Measurements from ENCODE around the gene TNFAIP8. TPM values are rescaled to one million over a fixed set of nuclear protein-coding genes. Genes with fewer than 3 reads are reported as not detected.

The TNFAIP8 gene
- polyA plus RNA-seq, 6 donors from 2014 or later: 224 to 432 (median 315) TPM

DNA sequence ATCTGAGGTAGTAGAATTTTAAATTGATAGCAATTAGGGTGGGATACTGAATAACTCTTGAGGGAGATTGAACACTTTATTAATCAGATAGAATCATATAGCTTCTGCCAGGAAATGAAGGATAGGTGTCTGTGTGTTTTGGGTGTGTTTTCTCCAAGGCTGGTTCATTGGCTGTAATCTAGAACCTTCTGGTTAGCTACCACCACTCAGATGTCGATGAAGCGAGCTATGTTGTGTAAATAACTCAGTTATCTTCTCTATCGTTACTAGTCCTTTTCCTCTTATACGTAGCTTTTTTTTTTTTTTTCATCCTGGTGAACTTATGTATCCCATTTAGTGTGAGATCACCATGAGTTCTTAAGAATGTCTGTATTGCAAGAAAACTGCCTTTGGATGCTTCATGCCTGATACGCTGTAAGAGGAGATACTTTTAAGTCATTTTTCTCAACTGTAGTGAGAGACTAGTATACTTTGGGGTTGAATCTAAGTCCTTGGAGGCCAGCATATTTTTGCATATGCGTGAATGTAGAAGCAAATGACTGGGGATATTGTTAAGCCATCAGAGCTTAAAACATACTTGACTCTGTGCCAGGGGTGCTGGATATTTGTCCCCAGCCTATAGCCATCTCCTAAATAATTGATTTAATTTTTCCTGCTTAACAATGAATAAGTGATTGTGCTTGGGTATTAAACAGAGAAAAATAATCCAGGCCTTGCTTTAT lies 2.1 kb downstream of the TNFAIP8 start:
- H3K4me1 Mint-ChIP-seq: peaks cover 77 to 81% (median 79%) of the 10 kb centered on the region in 3 donors
- peaks cover 14% of the 10 kb centered on the region in 2 donors for H3K36me3 Mint-ChIP-seq
- no peaks in the 10 kb centered on the region for H3K27me3 Mint-ChIP-seq
- H3K27ac Mint-ChIP-seq: peak overlapping the region; percentile 81 to 96 (median 94)
- ATAC-seq (ENCODE audit: low read depth in 2 of 2) (peak in 1 of 2 donors; percentile 12), DNase-seq (no peak)
- peak overlapping the region; percentile 88 to 100 (median 94) for H3K4me3 Mint-ChIP-seq
- H3K9me3 Mint-ChIP-seq: no peaks in the 10 kb centered on the region

DNA sequence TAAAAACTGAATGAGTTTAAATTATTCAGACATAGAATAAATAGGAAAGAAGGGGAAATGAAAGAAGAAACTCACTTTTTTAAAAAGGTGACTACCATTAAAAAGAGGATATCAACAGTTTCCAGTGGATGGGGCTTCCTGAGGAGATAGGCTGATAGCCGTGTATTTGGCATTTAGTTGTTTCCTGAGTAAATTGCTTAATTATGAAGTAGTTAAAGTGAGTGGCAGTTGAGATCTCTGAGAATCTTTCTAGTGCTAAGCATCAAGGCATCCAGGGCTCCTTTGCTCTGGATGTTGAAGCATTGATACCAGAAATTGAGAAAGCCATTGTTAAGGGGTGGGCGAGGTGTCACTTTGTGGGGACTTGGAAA lies 2.7 kb downstream of the TNFAIP8 start:
- Mint-ChIP-seq H3K27ac (peak overlapping the region; percentile 81 to 96 (median 94)), H3K4me3 (peak overlapping the region; percentile 88 to 100 (median 94)), H3K4me1 (peaks cover 78 to 81% (median 79%) of the 10 kb centered on the region in 3 donors), H3K27me3 (no peaks in the 10 kb centered on the region), H3K36me3 (peaks cover 13 to 16% of the 10 kb centered on the region in 2 donors), H3K9me3 (no peaks in the 10 kb centered on the region)
- DNase-seq (no peak), ATAC-seq (ENCODE audit: low read depth in 2 of 2) (no peak)

DNA sequence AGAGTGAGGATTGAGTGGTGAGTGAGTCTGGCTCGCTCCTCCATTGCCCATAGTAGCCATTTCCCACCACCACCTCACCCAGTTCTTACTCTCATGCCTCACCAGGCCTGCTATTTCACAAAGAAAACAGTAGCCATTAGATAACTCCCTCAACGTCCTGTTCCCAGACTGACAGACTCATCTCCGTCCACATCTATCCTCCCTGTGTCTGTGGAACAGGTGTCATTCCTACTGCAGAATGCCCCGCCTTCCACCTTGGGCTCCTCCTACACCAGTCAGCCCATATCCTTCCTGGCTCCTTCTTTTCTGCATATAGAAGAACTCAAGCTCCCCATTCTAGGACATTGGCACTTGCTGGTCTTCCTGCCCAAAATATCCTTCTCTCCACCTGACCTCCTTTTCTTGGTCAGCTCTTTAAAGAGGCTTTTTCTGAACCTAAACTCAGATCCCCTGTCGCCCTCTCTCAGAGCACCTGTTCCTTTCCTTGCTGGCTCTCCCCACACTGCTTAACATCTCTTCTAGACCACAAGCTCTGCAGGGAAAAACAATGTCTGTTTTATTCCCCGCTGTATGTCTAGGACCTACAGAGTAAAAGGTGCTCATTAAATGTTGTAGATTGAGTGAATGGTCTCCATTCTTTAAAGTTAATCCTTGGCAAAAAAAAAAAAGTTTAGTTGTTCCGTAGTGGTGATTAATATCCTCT lies 3.2 kb downstream of the TNFAIP8 start:
- H3K9me3 Mint-ChIP-seq: no peaks in the 10 kb centered on the region
- ATAC-seq (ENCODE audit: low read depth in 2 of 2) (no peak), DNase-seq (no peak)
- H3K27me3 Mint-ChIP-seq: no peaks in the 10 kb centered on the region
- H3K4me1 Mint-ChIP-seq: peaks cover 75 to 81% (median 78%) of the 10 kb centered on the region in 3 donors
- H3K4me3 Mint-ChIP-seq: peak overlapping the region; percentile 88 to 100 (median 94)
- peaks cover 13 to 16% of the 10 kb centered on the region in 2 donors for H3K36me3 Mint-ChIP-seq
- peak overlapping the region; percentile 81 to 96 (median 94) for H3K27ac Mint-ChIP-seq

DNA sequence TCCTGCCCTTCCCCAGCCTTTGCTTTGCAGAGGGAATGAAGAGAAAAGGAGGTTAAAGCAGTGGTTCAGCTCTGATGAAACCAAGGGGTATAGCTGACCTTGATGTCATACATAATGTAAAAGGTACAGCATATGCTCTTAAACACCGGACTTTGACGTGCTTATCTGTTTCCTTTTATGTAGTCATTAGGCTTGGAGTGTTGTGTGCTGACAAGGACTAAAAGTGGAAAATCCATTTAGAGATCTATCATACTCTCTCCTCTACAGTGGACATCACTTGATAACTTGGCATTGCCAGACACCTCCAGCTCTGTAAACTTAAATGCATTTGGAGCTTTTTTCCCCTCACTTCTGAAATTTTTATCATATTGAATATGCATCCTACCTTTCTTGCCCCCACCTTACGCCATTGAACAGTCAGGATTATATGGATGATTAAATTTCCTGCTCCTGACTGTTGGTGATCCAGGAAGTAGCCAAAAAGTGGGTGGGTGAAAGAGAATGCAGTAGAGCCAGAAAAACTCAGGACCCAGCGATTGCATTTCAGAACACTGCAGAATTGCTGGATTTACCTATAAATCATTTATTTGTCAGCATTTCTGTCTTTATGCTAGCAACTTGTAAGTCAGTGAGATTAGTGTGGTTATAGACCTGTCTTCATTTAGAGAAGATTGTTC lies 4.1 kb downstream of the TNFAIP8 start:
- H3K9me3 Mint-ChIP-seq: no peaks in the 10 kb centered on the region
- H3K36me3 Mint-ChIP-seq: peaks cover 13 to 18% of the 10 kb centered on the region in 2 donors
- H3K4me1 Mint-ChIP-seq: peaks cover 74 to 81% (median 80%) of the 10 kb centered on the region in 3 donors
- peak overlapping the region; percentile 14 to 96 (median 94) for H3K27ac Mint-ChIP-seq
- H3K4me3 Mint-ChIP-seq: peak overlapping the region; percentile 43 to 100 (median 93)
- no peak for DNase-seq
- no peaks in the 10 kb centered on the region for H3K27me3 Mint-ChIP-seq
- no peak for ATAC-seq (ENCODE audit: low read depth in 2 of 2)

DNA sequence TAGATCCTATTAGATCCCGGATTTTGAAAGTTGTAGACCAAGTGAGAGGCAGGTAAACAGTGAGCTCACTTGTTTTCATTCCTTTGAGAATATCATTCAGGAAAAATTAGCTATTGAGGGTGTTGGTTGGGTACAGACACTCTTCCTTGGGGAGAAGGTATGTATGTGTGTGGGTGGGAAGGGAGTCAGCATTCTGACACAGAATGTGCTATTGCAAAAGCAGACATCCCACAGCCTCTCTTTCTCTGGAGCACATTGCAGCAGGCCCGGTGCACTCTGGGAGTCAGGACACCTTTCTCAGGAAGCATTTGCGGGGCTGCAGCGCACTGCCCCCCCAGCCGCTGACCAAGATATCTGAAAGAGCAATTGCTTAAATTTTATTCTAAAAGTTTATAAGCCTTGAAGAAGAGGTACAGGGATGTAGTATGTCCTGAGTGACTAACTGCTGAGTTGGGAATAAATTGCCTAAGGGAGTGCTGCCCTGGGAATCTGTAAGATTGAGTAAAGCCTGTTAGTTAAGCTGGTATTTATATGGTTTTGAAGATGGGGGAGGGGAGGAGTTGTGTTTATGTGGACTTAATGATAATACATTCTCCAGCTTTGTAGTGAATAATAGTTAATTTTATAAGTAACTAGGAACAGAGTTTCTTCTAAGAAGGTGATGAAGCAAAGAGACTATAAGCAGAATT lies 5.2 kb downstream of the TNFAIP8 start:
- H3K4me3 Mint-ChIP-seq: peak overlapping the region; percentile 6 to 100 (median 82)
- no peaks in the 10 kb centered on the region for H3K27me3 Mint-ChIP-seq
- H3K4me1 Mint-ChIP-seq: peaks cover 86% of the 10 kb centered on the region in 3 donors
- DNase-seq (no peak), ATAC-seq (ENCODE audit: low read depth in 2 of 2) (no peak)
- H3K9me3 Mint-ChIP-seq: no peaks in the 10 kb centered on the region
- H3K36me3 Mint-ChIP-seq: peaks cover 14 to 25% of the 10 kb centered on the region in 2 donors
- H3K27ac Mint-ChIP-seq: peak overlapping the region; percentile 34 to 94 (median 85)

DNA sequence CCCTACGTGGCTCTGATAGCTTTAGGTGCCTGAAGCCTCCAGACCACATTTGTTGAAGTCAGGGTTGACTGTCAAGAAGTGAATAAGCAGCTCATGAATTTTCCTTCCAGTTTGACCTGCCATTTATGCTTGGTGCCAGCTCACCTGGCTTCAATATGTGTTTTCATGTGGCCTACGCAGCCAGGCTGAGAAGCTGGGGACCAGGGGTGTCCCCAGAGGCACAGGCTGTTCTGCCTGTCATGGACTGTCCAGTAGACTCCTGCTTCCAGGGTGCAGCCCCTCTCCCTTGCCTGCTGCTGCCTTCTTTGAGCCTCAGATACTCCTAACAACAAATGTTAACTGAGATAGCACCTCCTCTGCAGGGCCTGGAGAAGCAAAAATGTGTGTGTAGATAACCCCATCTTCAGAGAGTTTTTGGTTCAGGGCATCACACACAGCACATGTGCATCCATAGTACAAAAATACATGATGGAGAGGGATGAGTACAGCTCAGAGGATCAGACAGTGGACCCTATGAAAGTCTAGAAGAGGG lies 5.8 kb downstream of the TNFAIP8 start:
- Mint-ChIP-seq H3K4me3 (peak overlapping the region; percentile 38 to 100 (median 82)), H3K36me3 (peaks cover 14 to 25% of the 10 kb centered on the region in 2 donors), H3K27ac (peak overlapping the region; percentile 19 to 96 (median 92)), H3K4me1 (peaks cover 88 to 92% (median 88%) of the 10 kb centered on the region in 3 donors), H3K27me3 (no peaks in the 10 kb centered on the region), H3K9me3 (no peaks in the 10 kb centered on the region)
- ATAC-seq (ENCODE audit: low read depth in 2 of 2): no peak
- no peak for DNase-seq

DNA sequence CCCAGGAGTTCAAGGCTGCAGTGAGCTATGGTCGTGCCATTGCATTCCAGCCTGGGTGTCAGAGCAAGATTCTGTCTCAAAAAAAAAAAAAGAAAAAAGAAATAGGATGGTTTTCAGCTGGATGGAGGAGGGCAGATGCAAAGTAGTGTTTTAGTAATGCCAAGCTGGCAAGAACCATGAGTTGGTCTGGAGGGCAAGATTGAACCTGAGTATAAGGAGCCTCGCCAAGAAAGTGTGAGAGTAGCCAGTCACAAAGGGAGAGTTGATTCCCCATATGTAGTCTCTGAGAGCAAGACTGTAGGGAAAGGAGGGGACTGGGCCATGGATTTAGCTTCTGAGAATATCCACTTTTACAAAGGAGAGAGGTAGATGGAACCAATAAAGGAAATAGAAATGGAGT lies 6.9 kb downstream of the TNFAIP8 start:
- no peaks in the 10 kb centered on the region for H3K27me3 Mint-ChIP-seq
- H3K4me1 Mint-ChIP-seq: peaks cover 87 to 100% (median 88%) of the 10 kb centered on the region in 3 donors
- H3K9me3 Mint-ChIP-seq: no peaks in the 10 kb centered on the region
- peak overlapping the region in 5 of 8 donors; percentile 1 to 83 (median 47) for H3K4me3 Mint-ChIP-seq
- ATAC-seq (ENCODE audit: low read depth in 2 of 2): no peak
- H3K36me3 Mint-ChIP-seq: peaks cover 14 to 25% of the 10 kb centered on the region in 2 donors
- DNase-seq: no peak
- H3K27ac Mint-ChIP-seq: peak overlapping the region in 5 of 6 donors; percentile 44 to 96 (median 91)

DNA sequence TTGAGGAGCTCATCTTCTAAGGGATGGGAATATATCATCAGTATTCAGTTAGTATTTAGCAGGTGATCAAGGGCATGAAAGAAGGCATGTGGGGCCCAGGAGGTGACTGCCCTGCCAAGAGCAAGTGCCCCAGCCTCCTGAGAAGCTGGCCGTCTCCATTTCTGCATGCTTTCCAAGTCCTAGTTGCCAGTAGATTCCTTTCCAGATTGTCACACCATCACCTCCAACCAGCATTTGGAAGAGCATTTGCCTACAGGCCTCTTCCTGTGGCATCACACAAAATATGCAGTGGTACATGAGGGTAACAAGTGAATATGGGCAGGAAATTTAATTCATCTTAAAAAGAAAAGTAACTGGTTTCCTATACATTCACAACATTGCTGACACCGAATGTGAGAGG lies 7.5 kb downstream of the TNFAIP8 start:
- ATAC-seq (ENCODE audit: low read depth in 2 of 2) (no peak), DNase-seq (no peak)
- peaks cover 14 to 25% of the 10 kb centered on the region in 2 donors for H3K36me3 Mint-ChIP-seq
- peak overlapping the region; percentile 3 to 96 (median 80) for H3K27ac Mint-ChIP-seq
- H3K9me3 Mint-ChIP-seq: no peaks in the 10 kb centered on the region
- H3K4me3 Mint-ChIP-seq: peak overlapping the region in 5 of 8 donors; percentile 1 to 83 (median 47)
- peaks cover 87 to 100% (median 88%) of the 10 kb centered on the region in 3 donors for H3K4me1 Mint-ChIP-seq
- no peaks in the 10 kb centered on the region for H3K27me3 Mint-ChIP-seq

DNA sequence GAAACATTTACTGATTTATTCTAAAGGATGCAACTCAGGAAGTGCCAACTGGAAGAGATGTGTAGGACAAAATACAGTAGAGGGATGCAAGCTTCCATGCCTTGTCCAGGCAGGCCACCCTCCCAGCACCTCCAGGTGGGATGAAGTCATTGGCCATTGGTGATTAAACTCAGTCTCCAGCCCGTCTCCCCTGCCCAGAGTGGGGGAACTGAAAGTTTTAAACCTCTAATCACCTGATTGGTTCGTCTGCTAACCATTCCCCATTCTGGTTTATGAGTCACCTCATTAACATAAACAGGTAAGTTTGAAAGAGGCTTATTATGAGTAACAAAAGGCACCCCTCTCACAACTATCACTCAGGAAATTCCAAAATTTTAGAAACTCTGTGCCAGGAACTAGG lies 8.1 kb downstream of the TNFAIP8 start:
- Mint-ChIP-seq H3K27me3 (no peaks in the 10 kb centered on the region), H3K4me1 (peaks cover 82 to 100% (median 88%) of the 10 kb centered on the region in 3 donors), H3K36me3 (peaks cover 14 to 25% of the 10 kb centered on the region in 2 donors), H3K27ac (peak overlapping the region; percentile 18 to 96 (median 84)), H3K9me3 (no peaks in the 10 kb centered on the region), H3K4me3 (peak overlapping the region in 6 of 8 donors; percentile 1 to 83 (median 56))
- DNase-seq: no peak
- peak; percentile 24 to 42 for ATAC-seq (ENCODE audit: low read depth in 2 of 2)

DNA sequence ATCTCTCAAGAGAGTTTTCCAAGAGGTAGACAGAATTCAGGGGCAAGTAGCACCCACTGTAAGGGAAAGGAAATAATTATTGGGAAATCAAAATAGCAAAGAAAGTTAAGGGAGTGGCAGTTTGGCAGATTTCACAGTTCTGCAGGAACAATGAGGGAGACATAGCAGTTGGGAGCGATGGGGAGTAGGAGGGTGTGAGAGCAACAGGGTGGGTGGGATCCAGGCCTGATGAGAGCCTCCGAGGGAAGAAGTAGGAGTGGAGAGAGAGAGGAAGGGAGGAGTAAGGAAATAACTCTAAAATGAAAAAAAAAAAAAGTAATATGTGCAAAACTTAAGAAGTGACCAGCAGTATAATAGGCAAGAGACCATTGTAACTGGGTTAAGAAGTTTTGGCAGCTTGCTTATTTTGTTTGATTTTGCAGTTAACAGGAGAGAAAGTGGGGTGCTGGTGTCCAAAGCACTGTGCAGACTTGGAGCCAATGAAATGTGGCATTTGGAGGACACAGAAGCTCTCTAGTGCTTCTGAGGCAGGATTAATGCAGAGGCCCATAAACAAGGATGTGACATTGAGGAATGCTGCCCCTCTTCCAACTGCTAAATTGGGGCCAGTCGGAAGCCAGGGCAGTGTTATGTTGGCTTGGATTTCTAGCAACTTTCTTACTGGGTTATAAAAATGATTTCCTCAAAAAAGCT lies 10.2 kb downstream of the TNFAIP8 start:
- Mint-ChIP-seq H3K27me3 (no peaks in the 10 kb centered on the region), H3K4me1 (peaks cover 69 to 100% (median 82%) of the 10 kb centered on the region in 3 donors), H3K36me3 (peaks cover 7 to 25% of the 10 kb centered on the region in 2 donors), H3K4me3 (peak overlapping the region; percentile 37 to 84 (median 61)), H3K9me3 (no peaks in the 10 kb centered on the region), H3K27ac (peak overlapping the region; percentile 82 to 96 (median 93))
- ATAC-seq (ENCODE audit: low read depth in 2 of 2) (no peak), DNase-seq (no peak)

DNA sequence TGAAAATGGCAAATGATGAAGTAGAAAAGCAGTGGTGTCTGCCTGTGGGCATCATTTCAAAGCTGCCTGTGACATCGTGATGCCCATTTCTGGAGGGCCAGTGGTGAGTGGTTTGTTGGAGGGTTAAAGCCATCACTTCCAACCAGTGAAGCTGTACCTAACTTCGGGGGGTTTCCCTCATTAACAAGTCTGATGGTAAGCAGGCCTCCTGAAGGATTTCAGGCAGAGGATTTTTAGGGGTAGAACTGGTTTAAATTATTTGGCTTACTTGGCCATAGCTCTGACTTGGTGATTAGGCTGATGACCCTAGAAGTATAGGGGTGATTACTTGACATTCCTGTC lies 10.7 kb downstream of the TNFAIP8 start:
- DNase-seq: no peak
- peak; percentile 25 to 35 for ATAC-seq (ENCODE audit: low read depth in 2 of 2)
- peak overlapping the region; percentile 81 to 95 (median 90) for H3K27ac Mint-ChIP-seq
- peak overlapping the region; percentile 16 to 84 (median 61) for H3K4me3 Mint-ChIP-seq
- no peaks in the 10 kb centered on the region for H3K27me3 Mint-ChIP-seq
- H3K4me1 Mint-ChIP-seq: peaks cover 64 to 100% (median 82%) of the 10 kb centered on the region in 3 donors
- H3K36me3 Mint-ChIP-seq: peaks cover 8 to 25% of the 10 kb centered on the region in 2 donors
- H3K9me3 Mint-ChIP-seq: no peaks in the 10 kb centered on the region

All from naive B cell (primary cell).